ENCODE results near the gene COL6A1. TPM values are rescaled to one million over a fixed set of nuclear protein-coding genes. Genes with fewer than 3 reads are reported as not detected.

Gene COL6A1
- total RNA-seq, 1 donor from 2014 or later = 0.20 TPM

GRCh38 chr21:45993210-45994085 is 11.9 kb downstream of the COL6A1 start:
- intact Hi-C loops (cut with micrococcal nuclease) = no loop called here

DNA sequence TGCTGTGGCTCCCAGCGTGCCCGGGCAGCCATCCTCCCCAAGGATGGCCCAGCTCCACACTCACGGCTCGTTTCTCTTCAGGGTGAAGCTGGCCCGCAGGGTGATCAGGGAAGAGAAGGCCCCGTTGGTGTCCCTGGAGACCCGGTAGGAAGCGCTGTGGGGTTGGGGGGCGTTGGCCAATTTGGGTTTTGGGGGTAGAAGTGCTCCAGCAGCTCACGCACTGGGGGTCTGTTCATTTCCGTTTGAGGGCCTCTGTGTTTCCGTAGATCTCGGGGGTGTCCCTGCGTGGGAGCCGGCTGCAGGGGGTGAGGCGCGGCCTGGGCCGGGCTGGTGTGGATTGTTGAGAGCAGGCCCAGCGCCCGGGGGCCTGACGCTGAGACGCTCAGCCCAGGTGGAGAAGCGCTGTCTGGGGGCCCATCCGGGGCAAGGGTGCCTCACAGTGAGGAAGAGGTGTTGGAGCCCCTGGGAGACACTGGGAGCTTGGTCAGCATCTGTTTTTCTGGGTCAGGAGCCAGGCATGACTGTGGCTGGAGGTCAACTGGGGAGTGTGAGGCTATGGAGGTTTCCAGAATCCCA is 12.6 kb downstream of the COL6A1 start:
- intact Hi-C loops (cut with micrococcal nuclease) = no loop called here

- intact Hi-C loops (cut with micrococcal nuclease) = no loop called here
Measured at GRCh38 chr21:45994759-45995685, 13.5 kb downstream of the COL6A1 start.

- intact Hi-C loops (cut with micrococcal nuclease) = no loop called here
Measured at GRCh38 chr21:45995686-45996179, 14.2 kb downstream of the COL6A1 start.

DNA sequence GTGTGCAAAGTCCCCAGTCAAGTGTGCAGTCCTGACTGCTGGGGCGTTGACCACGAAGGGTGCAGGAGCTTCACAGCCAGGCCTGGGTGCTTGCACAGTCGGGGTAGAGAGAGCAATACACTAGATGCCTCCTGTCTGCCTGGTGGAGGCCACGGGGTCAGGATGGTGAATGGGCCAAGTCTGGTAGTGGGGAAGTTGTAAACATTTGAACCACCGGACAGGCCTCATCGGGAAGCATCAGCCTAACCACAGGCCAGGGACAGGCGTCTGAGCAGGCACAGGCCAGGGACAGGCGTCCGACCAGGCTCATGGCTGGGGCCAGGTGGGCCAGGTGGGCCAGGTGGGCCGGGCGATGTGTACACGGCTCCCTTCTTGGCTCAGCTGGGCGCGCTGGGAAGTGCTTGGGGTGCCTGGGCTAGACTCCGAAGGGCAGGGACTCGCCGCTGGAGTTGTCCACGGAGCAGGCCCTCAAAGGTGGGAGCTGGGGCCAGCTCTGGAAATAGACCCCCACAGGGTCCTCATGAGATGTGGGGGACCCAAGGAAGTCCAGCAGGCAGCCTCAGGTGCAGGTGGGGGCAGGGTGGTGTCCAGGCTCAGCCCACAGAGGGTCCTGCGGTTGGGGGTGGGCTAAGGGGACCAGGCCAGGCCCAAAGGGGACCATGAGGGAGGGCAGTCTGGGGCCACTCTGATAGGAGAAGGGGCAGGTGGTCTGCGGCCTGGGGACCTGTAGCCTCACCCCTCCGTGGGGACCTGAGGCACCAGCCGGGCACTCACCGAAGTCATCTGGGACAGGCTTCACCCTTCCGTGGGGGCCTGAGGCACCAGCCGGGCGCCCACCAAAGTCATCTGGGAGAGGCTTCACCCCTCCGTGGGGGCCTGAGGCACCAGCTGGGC is 15.0 kb downstream of the COL6A1 start:
- intact Hi-C loops (cut with micrococcal nuclease) = no loop called here

- intact Hi-C loops (cut with micrococcal nuclease) = no loop called here
Measured at GRCh38 chr21:45997205-45997494, 15.6 kb downstream of the COL6A1 start.

DNA sequence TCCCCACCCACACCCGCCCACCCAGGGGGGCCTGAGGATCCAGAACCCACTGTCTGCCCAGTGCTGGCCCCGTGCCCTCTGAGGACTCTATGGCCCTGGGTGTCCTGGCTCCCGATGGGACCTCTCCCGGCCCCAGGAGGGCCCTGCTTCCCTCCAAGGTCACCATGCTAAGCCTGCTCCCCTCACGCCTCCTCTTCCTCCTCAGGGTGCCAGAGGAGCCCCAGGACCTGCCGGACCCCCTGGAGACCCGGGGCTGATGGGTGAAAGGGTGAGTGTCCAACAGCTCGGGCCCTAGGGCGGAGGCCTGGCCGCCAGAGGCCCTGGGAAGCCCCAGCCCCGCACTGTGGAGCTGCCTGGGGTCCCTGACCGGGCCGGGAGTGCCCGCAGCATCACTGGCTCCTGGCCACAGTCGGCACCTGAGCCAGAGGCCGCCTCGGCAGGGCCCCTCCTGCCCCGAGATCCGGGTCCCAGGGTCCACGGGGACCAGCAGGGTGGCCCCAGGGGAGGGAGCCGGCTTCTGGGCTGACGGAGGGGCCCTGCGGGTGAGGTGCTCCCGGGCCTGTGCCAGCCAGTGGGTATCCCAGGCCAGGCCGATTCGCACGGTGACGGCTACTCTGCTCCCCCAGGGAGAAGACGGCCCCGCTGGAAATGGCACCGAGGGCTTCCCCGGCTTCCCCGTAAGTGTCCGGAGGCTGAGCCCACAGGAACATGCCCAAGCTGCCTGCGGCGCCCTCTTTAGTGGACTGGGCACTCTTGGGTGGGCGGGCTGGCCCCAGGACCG is 16.1 kb downstream of the COL6A1 start:
- intact Hi-C loops (cut with micrococcal nuclease) = no loop called here

DNA sequence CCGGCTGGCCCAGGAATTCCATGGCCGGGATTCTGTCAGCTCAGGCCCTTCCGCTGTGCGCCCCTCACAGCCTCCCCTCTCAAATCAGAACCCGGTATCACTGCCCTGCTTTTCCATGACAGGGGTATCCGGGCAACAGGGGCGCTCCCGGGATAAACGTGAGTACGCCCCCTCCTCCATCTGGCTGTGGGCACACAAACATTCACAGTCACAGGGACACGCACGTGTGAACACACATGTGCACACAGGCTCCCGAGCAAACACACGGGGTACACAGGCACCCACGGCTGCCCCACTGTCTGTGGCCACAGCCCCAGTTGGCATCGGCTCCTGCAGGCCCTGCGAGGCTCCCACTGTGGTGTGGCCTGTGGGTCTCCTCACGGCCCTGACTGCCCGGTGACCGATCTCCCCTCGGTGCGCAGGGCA is 16.7 kb downstream of the COL6A1 start:
- intact Hi-C loops (cut with micrococcal nuclease) = no loop called here

- intact Hi-C loops (cut with micrococcal nuclease) = no loop called here
Measured at GRCh38 chr21:45998871-45999580, 17.5 kb downstream of the COL6A1 start.

- intact Hi-C loops (cut with micrococcal nuclease) = no loop called here
Measured at GRCh38 chr21:45999581-46000181, 18.1 kb downstream of the COL6A1 start.

DNA sequence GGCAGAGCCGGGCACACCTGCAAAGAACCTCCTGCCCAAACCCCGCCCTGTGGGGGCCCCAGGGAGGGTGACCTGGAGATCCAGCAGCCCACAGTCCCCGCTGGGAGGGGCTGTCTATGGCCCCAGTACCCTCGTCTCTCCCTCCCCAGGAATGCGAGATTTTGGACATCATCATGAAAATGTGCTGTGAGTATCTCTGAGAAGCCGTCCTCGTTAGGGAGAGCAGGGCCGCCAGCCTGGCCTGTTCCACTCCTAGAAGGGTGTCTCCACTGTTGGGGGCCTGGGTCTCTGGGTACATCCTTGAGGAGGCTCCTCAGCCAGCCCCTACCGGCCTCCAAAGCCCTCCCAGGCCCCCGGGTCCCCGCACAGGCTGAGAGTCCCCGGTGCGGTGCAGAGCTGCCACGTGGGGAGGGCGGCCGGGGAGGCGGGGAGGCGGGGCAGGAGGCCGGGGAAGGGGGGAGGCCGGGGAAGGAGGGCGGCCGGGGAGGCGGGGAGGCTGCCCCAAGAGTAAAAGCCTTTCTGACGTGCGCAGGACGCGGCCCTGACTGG is 18.7 kb downstream of the COL6A1 start:
- intact Hi-C loops (cut with micrococcal nuclease) = no loop called here

GRCh38 chr21:46000731-46001641 is 19.4 kb downstream of the COL6A1 start:
- intact Hi-C loops (cut with micrococcal nuclease) = no loop called here

GRCh38 chr21:46001821-46002681 is 20.5 kb downstream of the COL6A1 start:
- intact Hi-C loops (cut with micrococcal nuclease) = no loop called here

DNA sequence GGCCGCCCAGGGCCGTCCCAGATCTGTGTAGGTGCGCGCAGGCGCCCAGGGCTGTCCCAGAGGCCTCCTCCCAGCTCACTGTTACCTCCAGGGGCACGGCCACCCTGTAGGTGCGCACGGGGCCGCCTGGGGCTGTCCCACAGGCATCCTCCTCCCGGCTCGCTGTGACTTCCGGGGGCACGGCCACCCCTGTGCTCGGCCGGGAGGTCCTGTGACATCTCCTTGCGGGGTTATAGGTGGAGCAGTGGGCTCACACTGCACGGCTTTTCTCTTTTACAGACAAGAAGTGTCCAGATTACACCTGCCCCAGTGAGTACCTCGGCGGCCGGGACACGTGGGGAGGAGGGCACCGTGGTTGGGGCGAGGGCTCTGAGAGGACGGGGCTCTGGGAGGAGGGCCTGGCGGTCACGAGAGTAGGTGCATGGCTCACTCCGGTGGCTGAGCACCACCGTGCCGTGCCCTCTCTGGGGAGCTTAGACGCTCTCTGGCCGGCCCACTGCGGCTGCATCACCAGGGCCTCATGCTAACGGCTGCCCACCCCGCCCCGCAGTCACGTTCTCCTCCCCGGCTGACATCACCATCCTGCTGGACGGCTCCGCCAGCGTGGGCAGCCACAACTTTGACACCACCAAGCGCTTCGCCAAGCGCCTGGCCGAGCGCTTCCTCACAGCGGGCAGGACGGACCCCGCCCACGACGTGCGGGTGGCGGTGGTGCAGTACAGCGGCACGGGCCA is 21.4 kb downstream of the COL6A1 start:
- intact Hi-C loops (cut with micrococcal nuclease) = no loop called here

DNA sequence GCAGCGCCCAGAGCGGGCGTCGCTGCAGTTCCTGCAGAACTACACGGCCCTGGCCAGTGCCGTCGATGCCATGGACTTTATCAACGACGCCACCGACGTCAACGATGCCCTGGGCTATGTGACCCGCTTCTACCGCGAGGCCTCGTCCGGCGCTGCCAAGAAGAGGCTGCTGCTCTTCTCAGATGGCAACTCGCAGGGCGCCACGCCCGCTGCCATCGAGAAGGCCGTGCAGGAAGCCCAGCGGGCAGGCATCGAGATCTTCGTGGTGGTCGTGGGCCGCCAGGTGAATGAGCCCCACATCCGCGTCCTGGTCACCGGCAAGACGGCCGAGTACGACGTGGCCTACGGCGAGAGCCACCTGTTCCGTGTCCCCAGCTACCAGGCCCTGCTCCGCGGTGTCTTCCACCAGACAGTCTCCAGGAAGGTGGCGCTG is 22.0 kb downstream of the COL6A1 start:
- intact Hi-C loops (cut with micrococcal nuclease) = no loop called here
